ENCODE data around the gene STARD6. TPM values are rescaled to one million over a fixed set of nuclear protein-coding genes. Genes with fewer than 3 reads are reported as not detected.

The STARD6 gene
- total RNA-seq, result not detected in 2 replicates
- long read RNA-seq, partial matches to known transcripts, result 0 of 1 reads
- long read RNA-seq, other reads (novel, unspliced or antisense), result 1 of 1 reads

DNA sequence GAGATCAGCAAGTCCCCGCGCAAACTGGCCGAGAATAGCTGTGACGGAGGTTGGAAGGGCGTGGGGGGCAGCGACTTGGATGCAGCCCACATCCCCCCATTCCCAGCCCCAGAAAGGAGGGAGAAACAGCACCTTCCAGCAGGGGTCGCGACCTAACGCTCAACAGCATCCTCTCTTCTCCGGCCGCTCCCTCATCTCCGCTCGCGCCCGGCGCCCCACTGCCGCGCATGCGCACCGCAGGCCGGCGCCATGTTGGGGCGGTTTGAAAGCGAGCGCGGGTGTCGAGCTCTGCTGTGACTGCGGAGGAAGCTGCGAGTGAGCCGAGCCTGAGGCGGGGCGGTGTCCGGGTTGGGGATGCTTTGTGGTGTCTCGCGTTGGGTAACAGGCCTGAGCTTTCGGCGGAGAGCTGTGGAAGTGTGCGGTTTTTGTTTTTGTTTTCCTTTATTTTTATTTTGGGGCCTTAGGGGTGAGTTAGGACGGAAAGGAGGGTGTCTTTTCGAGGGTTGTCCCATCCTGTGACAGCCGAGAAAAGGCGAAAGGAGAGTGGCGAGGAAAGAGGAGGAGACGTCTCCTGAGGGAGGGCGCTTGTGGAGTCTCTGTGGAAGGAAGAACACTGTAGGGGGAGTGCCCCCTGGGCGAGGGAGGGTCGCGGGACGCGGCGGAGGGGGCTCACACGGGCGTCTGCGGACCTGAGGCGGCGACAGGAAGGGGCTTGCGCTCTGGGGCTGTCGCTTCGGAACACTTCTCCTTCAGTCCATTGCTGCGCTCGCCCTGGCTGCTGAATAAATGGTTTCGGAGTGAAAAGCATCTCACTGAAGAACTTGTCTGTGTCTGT is at the start of gene STARD6, which contains the start of gene C18orf54:
Gene STARD6 (minus strand): TSS at position 199 of the 835 bp plus-strand sequence. CDS start 3,285 bp downstream, outside the sequence.
Gene C18orf54 (plus strand): TSS at position 247 of the 835 bp plus-strand sequence. CDS start 2,667 bp downstream, outside the sequence.
- H3K4me1 Mint-ChIP-seq (ENCODE audit: unreplicated experiment), result peaks cover 17% of the 10 kb centered on the region
- no peaks in the 10 kb centered on the region for H3K9me3 Mint-ChIP-seq (ENCODE audit: unreplicated experiment)

DNA sequence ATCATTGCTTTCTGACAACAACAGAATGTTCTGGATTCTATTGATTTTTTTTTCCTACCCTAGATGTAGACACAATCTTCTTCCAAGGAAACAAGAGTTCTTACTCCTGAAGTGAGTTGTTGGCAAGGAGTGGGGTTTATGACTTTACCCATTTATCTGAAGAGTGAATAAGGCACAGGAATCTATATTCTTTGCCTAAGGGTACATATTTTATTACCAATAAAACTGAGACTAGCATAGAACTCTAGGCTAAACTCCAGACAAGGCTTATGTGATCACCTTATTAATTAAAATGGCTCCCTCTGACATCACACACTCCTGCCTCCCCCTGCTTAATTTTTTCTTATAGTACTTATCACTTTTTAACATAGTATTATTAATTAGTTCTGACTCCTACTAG is 47.6 kb upstream of the STARD6 start:
- H3K9me3 Mint-ChIP-seq (ENCODE audit: unreplicated experiment), result no peaks in the 10 kb centered on the region
- peaks cover 36% of the 10 kb centered on the region for H3K27me3 Mint-ChIP-seq (ENCODE audit: unreplicated experiment)
- no peak for DNase-seq (ENCODE audit: extremely low spot score, unreplicated experiment)
- no peak overlapping the region for H3K4me3 Mint-ChIP-seq (ENCODE audit: unreplicated experiment)
- no peak for TF ChIP-seq CTCF (IDR thresholded peaks at IDR 0.05)
- no peaks in the 10 kb centered on the region for H3K4me1 Mint-ChIP-seq (ENCODE audit: unreplicated experiment)
- H3K27ac Mint-ChIP-seq (ENCODE audit: unreplicated experiment), result no peak overlapping the region
- H3K36me3 Mint-ChIP-seq (ENCODE audit: unreplicated experiment), result no peaks in the 10 kb centered on the region

More for the DNA sequence above, at the start of gene STARD6, which contains the start of gene C18orf54:
- Mint-ChIP-seq H3K36me3 (ENCODE audit: unreplicated experiment) (peaks cover 4% of the 10 kb centered on the region), H3K27ac (ENCODE audit: unreplicated experiment) (peak within 1 kb of the TSS; percentile 98), H3K27me3 (ENCODE audit: unreplicated experiment) (no peaks in the 10 kb centered on the region), H3K4me3 (ENCODE audit: unreplicated experiment) (peak within 1 kb of the TSS; percentile 100)
- DNase-seq (ENCODE audit: extremely low spot score, unreplicated experiment), result peak; percentile 96
- peak; percentile 36 for TF ChIP-seq CTCF (IDR thresholded peaks at IDR 0.05)

DNA sequence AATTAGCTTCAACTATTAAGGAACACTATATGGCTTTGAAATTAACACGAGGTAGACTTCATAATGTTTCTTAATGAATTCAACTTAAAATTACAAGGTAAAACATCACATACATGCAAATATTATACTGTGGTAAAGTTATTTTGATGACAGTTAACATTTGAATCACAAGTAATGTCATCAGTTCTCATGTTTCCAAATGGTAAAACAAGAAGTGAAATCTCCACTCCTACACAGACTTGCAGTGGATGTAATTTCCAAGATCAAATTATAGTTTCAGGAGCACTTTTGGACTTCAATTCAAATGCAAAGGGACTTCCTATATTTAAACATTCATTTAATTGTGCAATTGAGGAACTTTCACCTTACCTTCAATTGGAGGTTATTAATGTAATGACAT is 39.1 kb upstream of the STARD6 start:
- H3K9me3 Mint-ChIP-seq (ENCODE audit: unreplicated experiment), result no peaks in the 10 kb centered on the region
- DNase-seq (ENCODE audit: extremely low spot score, unreplicated experiment), result no peak

DNA sequence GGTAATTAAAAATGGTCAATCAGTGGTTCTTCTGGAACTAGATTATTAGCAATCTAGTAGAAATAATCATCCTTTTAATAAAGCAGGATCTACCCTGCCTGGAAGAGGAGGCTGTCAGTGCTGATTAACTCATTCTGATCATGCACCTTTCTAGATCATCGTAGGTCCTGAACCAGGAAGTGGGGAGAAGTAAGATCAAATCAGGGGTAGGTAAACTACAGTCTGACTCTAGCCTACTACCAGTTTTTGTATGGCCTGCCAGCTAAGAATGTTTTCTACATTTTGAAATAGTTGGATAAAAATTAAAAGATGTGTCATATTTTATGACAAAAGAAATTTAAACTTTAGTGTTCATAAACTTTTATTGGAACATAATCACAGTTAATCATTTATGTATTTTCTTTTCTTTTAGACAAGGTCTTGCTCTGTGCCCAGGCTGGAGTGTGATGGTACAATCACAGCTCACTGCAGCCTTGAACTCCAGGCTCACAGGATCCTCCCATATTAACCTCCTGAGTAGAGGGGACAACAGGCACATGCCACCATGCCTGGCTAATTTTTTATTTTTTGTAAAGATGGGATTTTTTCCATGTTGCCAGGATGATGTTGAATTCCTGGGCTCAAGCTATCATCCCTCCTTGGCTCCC is 36.1 kb upstream of the STARD6 start:
- no peak for TF ChIP-seq CTCF (IDR thresholded peaks at IDR 0.05)
- no peaks in the 10 kb centered on the region for H3K9me3 Mint-ChIP-seq (ENCODE audit: unreplicated experiment)
- H3K27ac Mint-ChIP-seq (ENCODE audit: unreplicated experiment), result no peak overlapping the region
- no peak overlapping the region for H3K4me3 Mint-ChIP-seq (ENCODE audit: unreplicated experiment)
- H3K36me3 Mint-ChIP-seq (ENCODE audit: unreplicated experiment), result no peaks in the 10 kb centered on the region
- H3K27me3 Mint-ChIP-seq (ENCODE audit: unreplicated experiment), result peaks cover 24% of the 10 kb centered on the region
- peaks cover 9% of the 10 kb centered on the region for H3K4me1 Mint-ChIP-seq (ENCODE audit: unreplicated experiment)
- no peak for DNase-seq (ENCODE audit: extremely low spot score, unreplicated experiment)

More for the DNA sequence above, 39.1 kb upstream of the STARD6 start:
- Mint-ChIP-seq H3K27ac (ENCODE audit: unreplicated experiment) (no peak overlapping the region), H3K4me1 (ENCODE audit: unreplicated experiment) (no peaks in the 10 kb centered on the region), H3K27me3 (ENCODE audit: unreplicated experiment) (peaks cover 24% of the 10 kb centered on the region), H3K4me3 (ENCODE audit: unreplicated experiment) (no peak overlapping the region), H3K36me3 (ENCODE audit: unreplicated experiment) (no peaks in the 10 kb centered on the region)
- no peak for TF ChIP-seq CTCF (IDR thresholded peaks at IDR 0.05)

Measured in osteocyte (in vitro differentiated cells).